Fibroblast of the aortic adventitia (primary cell): ENCODE data around the gene APOC4. TPM values are rescaled to one million over a fixed set of nuclear protein-coding genes. Genes with fewer than 3 reads are reported as not detected.

Source experiments
- DNase-seq: peaks from one replicate; pipeline ENCODE4 v3.0.0-alpha.2; 2010; ENCODE audit warnings: low read depth
- H3K4me3 ChIP-seq: 2 replicates; pipeline ENCODE4 v1.5.1; 2011; ENCODE audit warnings: low read depth, mild to moderate bottlenecking, control low read depth, low read length, moderate library complexity
- total RNA-seq: library from RNA; depleted of rRNA; stranded (reverse); fragments of >200 nt; gene quantifications from 2 replicates; pipeline ENCODE4 v1.2.3, GENCODE V29; 2012; ENCODE audit warnings: low replicate concordance
- TF ChIP-seq, protein P1 (sequence below): IDR thresholded peaks from 2 replicates; pipeline ENCODE4 v1.5.1; 2011; ENCODE audit warnings: mild to moderate bottlenecking, low read length, control low read depth, inconsistent platforms; ENCODE audit not compliant: insufficient read depth

Gene APOC4
- not detected in 2 replicates for total RNA-seq

- DNase-seq, result no peak
- no peak within 1 kb of the TSS for H3K4me3 ChIP-seq
- TF ChIP-seq, protein P1, sequence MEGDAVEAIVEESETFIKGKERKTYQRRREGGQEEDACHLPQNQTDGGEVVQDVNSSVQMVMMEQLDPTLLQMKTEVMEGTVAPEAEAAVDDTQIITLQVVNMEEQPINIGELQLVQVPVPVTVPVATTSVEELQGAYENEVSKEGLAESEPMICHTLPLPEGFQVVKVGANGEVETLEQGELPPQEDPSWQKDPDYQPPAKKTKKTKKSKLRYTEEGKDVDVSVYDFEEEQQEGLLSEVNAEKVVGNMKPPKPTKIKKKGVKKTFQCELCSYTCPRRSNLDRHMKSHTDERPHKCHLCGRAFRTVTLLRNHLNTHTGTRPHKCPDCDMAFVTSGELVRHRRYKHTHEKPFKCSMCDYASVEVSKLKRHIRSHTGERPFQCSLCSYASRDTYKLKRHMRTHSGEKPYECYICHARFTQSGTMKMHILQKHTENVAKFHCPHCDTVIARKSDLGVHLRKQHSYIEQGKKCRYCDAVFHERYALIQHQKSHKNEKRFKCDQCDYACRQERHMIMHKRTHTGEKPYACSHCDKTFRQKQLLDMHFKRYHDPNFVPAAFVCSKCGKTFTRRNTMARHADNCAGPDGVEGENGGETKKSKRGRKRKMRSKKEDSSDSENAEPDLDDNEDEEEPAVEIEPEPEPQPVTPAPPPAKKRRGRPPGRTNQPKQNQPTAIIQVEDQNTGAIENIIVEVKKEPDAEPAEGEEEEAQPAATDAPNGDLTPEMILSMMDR, result no peak
These were observed at the start of gene APOC4 for GRCh38 chr19:44942067-44942571. Gene APOC4, plus strand, starts transcription at chr19:44942237. Its CDS starts 41 bp downstream, at chr19:44942278.

DNA sequence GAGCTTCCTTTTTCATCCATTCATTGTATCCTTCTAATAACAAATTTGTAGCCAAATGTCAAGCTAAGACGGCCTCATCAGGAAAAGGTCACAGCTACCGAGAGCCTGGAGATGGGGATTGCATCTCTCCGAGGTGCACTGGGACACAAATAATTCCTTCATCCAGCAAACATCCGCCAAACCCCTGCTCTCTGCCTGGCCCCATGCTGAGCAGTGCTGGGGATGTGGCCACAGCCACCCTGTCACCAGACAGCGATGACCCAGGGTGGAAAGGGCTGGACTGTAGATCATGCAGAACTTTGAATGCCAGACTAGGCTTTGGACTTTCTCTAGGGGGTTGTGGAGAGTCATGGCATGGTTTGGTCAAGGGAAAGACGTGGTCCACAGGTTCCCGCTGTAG, 49.1 kb upstream of the APOC4 start:
- DNase-seq, result no peak
- TF ChIP-seq, protein P1, result no peak
- no peak overlapping the region for H3K4me3 ChIP-seq

DNA sequence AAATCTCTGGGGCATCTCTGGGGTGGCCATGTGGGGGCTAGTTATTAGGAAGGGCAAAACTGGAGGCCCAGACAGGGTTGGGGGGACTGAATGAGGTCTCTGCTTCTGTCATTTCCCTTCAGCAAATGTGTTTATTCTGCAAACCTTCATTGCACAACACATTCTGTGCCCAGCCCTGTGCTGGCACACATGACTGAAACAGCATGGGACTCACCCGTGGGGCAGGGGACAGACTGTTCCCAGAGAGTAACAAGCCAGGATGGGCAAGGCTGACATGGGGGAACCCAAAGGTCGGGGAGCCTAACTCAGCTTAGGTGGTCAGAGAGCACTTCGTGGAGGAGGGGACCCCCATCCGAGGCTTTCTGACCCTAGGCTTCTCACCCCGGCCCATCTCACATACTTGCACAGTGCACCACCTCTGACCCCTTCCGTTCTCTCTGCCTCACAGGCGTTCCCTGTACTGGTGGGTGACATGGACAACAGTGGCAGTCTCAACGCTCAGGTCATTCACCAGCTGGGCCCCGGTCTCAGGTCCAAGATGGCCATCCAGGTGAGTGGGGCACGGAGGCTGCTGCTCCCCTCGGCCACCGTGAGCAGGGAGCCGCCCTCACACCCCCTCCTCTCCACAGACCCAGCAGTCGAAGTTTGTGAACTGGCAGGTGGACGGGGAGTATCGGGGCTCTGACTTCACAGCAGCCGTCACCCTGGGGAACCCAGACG, 48.5 kb upstream of the APOC4 start:
- TF ChIP-seq, protein P1, result no peak
- no peak overlapping the region for H3K4me3 ChIP-seq
- DNase-seq, result no peak

DNA sequence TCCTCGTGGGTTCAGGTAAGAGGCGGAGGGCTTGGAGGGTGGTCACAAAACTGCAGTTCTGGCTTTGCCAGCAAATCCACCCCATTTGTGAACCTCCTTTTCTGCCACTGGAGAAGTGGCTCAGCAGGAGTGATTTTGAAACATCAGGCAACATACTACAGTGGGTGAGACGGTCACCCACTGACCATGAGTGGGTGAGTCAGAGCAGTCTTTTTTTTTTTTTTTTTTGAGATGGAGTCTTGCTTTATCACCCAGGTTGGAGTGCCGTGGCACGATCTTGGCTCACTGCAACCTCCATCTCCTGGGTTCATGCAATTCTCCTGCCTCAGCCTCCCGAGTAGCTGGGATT, 48.0 kb upstream of the APOC4 start:
- DNase-seq, result no peak

GRCh38 chr19:44894946-44895345, 47.1 kb upstream of the APOC4 start:
- TF ChIP-seq, protein P1, result no peak
- H3K4me3 ChIP-seq, result no peak overlapping the region
- DNase-seq, result no peak

More for the DNA sequence above, 48.0 kb upstream of the APOC4 start:
- TF ChIP-seq, protein P1, result no peak
- no peak overlapping the region for H3K4me3 ChIP-seq

GRCh38 chr19:44897835-44898234, 44.2 kb upstream of the APOC4 start:
- no peak overlapping the region for H3K4me3 ChIP-seq
- no peak for DNase-seq
- TF ChIP-seq, protein P1, result no peak
